ENCODE results near the gene TESK2.

DNA sequence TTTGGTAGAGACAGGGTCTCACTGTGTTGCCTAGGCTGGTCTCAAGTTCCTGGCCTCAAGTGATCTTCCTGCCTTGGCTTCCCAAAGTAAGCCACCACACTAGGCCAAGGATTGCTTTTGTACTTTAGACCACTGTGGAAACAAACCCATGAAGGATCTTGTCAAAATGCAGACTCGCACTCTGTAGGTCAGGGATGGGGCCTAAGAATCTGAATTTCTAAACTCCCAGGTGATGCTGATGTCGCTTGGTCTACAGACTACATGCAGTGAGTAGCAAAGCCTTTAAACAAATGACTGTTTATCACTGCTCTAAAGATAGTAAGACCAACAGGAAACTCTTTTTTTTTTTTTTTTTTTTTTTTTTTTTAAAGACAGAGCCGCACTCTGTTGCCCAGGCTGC is 96.6 kb downstream of the TESK2 start:
- TF ChIP-seq, protein P1, sequence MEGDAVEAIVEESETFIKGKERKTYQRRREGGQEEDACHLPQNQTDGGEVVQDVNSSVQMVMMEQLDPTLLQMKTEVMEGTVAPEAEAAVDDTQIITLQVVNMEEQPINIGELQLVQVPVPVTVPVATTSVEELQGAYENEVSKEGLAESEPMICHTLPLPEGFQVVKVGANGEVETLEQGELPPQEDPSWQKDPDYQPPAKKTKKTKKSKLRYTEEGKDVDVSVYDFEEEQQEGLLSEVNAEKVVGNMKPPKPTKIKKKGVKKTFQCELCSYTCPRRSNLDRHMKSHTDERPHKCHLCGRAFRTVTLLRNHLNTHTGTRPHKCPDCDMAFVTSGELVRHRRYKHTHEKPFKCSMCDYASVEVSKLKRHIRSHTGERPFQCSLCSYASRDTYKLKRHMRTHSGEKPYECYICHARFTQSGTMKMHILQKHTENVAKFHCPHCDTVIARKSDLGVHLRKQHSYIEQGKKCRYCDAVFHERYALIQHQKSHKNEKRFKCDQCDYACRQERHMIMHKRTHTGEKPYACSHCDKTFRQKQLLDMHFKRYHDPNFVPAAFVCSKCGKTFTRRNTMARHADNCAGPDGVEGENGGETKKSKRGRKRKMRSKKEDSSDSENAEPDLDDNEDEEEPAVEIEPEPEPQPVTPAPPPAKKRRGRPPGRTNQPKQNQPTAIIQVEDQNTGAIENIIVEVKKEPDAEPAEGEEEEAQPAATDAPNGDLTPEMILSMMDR (conservative IDR thresholded peaks at IDR 0.05) = no peak
- TF ChIP-seq EZH2 (IDR thresholded peaks at IDR 0.05; ENCODE audit: low read depth) = no peak

All from PC-9 (cell line).